NCI-H345 treated with DMSO at 0.1 percent for 48 hours (cell line): ENCODE data around the gene PRR36.
"Not testable (repeated sequence)": the region's sequence is repeated elsewhere in the genome, so short reads cannot be mapped to it uniquely, and the experiment has no call there.

Source experiments
- DNase-seq: peaks from one replicate; lab custom pipeline; 2025; ENCODE audit not compliant: unreplicated experiment; lab: John Stamatoyannopoulos, UW

PRR36 gene

GRCh38 chr19:7900401-7900870 is 26.2 kb upstream of the PRR36 start:
- no peak for DNase-seq

DNA sequence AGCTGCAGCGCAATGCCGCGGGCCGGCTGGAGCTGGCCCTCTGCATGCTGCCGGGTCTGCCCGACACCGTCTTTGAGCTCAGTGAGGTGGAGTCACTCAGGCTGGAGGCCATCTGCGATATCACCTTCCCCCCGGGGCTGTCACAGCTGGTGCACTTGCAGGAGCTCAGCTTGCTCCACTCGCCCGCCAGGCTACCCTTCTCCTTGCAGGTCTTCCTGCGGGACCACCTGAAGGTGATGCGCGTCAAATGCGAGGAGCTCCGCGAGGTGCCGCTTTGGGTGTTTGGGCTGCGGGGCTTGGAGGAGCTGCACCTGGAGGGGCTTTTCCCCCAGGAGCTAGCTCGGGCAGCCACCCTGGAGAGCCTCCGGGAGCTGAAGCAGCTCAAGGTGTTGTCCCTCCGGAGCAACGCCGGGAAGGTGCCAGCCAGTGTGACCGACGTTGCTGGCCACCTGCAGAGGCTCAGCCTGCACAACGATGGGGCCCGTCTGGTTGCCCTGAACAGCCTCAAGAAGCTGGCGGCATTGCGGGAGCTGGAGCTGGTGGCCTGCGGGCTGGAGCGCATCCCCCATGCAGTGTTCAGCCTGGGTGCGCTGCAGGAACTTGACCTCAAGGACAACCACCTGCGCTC is 25.7 kb upstream of the PRR36 start:
- DNase-seq: no peak

- DNase-seq: no peak
Observed at GRCh38 chr19:7898967-7899366, 24.8 kb upstream of the PRR36 start.

GRCh38 chr19:7897292-7897691 is 23.1 kb upstream of the PRR36 start:
- DNase-seq: no peak

GRCh38 chr19:7895565-7895964 is 21.4 kb upstream of the PRR36 start:
- no peak for DNase-seq

DNA sequence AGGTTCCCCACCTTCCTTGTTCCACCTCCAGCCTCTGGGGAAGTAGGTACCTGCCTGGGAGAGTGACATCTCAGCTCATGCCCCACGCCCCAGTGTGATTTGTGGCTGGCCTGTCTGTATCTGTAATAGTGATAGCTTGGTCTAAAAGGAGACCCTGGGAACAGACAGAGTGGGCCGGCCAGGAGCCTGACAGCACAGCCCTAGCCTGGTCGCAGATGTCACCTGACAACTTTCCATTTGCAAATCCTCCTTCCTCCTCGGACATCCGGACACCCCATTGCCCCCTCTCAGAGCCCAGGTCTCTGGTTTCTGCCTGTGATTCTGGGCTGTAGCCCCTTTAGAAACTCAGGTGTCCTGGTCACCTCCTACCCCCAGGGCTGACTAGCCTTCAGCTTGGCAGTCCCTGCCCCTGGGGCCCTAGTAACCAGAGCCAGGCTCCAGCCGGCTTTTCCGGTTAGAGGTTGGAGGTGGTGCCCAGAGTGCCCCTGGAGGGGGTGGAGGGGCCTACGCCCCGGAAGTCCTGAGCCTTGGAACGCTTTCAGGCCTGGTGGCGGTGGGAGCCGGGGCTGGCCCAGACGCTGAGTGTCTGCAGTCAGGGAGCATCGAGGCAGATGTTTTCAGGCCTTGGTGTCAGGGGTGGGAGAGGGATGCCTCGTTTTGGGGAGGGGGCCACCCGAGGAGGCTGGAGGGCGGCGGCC is 20.6 kb upstream of the PRR36 start:
- no peak for DNase-seq

- not testable (repeated sequence) for DNase-seq
Observed at GRCh38 chr19:7893362-7894101, 19.3 kb upstream of the PRR36 start.

DNA sequence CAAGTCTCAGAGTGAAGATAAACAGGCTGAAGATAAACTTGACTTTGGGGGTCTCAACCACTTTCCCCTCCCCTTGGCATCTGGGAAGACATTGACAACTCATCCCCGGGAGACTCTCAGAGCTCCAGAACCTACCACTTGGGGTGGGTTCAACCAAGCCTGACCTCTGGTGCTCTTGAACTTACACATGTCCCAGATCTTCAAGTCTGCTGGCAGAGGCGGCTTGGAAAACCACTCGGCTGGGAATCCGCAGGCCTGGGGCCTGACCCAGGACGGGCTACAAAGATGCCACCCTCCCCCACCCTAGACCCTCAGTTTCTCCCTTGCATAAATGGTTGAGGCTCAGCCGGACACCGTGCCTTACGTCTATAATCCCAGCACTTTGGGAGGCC is 14.6 kb upstream of the PRR36 start:
- no peak for DNase-seq

GRCh38 chr19:7888145-7888825 is 14.1 kb upstream of the PRR36 start, which contains the start of gene LRRC8E:
LRRC8E (plus strand) TSS chr19:7888510; CDS start chr19:7895604, 7,094 bp downstream.
- no peak for DNase-seq

GRCh38 chr19:7887408-7888144 is 13.4 kb upstream of the PRR36 start:
- DNase-seq: no peak

DNA sequence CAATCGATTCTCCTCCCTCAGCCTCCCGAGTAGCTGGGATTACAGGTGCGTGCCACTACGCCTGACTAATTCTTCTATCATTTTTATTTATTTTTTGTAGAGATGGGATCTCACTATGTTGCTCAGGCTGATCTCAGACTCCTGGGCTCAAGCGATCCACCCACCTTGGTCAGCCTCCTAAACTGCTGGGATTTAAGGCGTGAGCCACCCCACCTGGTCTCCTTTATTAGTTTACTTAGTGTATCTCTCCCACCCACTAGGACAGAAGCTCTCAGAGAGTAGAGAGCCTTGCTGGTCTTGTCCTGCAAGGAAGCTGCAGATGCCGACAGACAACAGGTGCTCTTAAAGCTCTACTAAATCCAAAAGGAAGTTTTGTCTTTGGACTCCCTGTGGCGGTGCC is 11.6 kb upstream of the PRR36 start:
- DNase-seq: no peak

GRCh38 chr19:7883796-7884570 is 9.8 kb upstream of the PRR36 start:
- no peak for DNase-seq

GRCh38 chr19:7883105-7883504 is 8.9 kb upstream of the PRR36 start:
- DNase-seq: no peak

DNA sequence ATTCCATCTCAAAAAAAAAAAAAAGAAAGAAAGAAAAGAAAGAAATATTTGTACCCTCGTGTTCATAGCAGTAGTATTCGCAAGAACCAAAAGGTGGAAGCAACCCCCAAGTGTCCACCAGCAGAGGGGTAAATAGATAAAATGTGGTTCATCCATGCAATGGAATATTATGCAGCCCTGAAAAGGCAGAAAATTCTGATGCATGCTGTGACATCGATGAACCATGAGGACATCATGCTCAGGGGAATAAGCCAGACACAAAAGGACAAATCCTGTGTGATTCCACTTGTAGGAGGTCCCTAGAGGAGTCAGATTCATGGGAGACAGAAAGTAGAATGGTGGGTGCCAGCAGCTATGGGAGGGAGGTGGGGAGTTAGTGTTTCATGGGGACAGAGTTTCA is 7.7 kb upstream of the PRR36 start:
- no peak for DNase-seq

DNA sequence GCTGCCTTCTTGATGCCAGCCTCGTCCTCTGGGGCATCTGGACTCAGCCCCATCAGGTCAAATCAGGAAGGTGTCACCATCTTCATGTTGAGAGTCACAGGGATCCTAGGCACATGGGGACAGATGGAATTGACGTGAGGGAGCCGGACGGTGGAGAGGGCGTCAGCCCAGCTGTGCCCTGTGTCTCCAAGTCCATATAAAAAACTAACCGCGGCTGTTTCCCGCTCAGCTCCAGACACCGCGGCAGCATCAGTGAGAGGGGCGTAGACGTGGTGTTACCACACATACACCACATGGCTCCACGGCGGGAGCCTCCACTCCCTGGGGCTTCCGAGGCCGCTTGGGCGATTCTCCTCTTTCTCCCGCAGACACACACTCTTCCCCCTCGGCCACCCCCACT is 5.6 kb upstream of the PRR36 start:
- no peak for DNase-seq

GRCh38 chr19:7879111-7879807 is 5.1 kb upstream of the PRR36 start:
- no peak for DNase-seq

GRCh38 chr19:7877249-7877836 is 3.2 kb upstream of the PRR36 start:
- DNase-seq: no peak

DNA sequence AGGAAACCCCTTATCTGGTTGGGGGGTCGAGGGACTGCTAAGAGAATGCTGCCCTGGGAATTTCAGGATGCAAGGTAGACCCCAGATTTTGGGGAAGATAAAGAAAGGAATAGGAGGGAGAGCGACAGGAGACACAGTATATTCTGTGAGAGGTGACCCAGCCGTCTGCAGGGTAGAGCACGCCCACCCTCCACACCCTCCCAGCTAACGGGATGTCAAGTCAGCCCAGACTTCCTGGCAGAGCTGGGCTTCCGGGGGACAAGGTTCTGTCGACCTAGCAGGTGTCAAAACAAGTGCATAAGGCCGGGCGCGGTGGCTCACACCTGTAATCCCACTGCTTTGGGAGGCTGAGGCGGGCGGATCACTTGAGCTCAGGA is 695 bp upstream of the PRR36 start:
- no peak for DNase-seq
